Mesenchymal stem cell (in vitro differentiated cells and primary cell): ENCODE data around the gene KLHL18.

Experiments
- DNase-seq: peaks from one replicate; pipeline ENCODE4 v3.0.0-alpha.2; 2013
- H2AFZ ChIP-seq: one replicate; pipeline ENCODE4 v1.6.1; 2013; ENCODE audit warnings: low read depth, mild to moderate bottlenecking, control low read depth, inconsistent platforms, low read length, moderate library complexity
- H2AK5ac ChIP-seq: 2 replicates; pipeline ENCODE4 v1.6.1; 2013; ENCODE audit warnings: low read length, moderate library complexity, mild to moderate bottlenecking, inconsistent platforms; ENCODE audit not compliant: severe bottlenecking
- H2BK120ac ChIP-seq: one replicate; pipeline ENCODE4 v1.6.1; 2013; ENCODE audit warnings: low read depth, mild to moderate bottlenecking, inconsistent platforms, low read length, moderate library complexity
- H2BK12ac ChIP-seq, 2 experiments: one replicate each; pipeline ENCODE4 v1.6.1; 2013; ENCODE audit warnings: inconsistent platforms in 2 of 2, low read length in 2 of 2, mild to moderate bottlenecking in 2 of 2, moderate library complexity in 2 of 2, control low read depth in 1 of 2
- H2BK15ac ChIP-seq: one replicate; pipeline ENCODE4 v1.6.1; 2013; ENCODE audit warnings: mild to moderate bottlenecking, low read depth, inconsistent platforms; ENCODE audit not compliant: poor library complexity, severe bottlenecking
- H2BK5ac ChIP-seq: 2 replicates; pipeline ENCODE4 v1.6.1; 2013; ENCODE audit warnings: low read depth, mild to moderate bottlenecking, low read length, control low read depth, inconsistent platforms; ENCODE audit not compliant: poor library complexity, severe bottlenecking
- H3K14ac ChIP-seq, 2 experiments: one replicate each; pipeline ENCODE4 v1.6.1; 2013; ENCODE audit warnings: inconsistent platforms in 2 of 2, low read length in 2 of 2, control low read depth in 1 of 2, mild to moderate bottlenecking in 1 of 2, moderate library complexity in 1 of 2
- H3K18ac ChIP-seq, 2 experiments: one replicate each; pipeline ENCODE4 v1.6.1; 2013; ENCODE audit warnings: inconsistent platforms in 2 of 2, low read length in 2 of 2, control low read depth in 1 of 2, low read depth in 1 of 2, mild to moderate bottlenecking in 1 of 2
- H3K23ac ChIP-seq, 2 experiments: one replicate each; pipeline ENCODE4 v1.6.1; 2013; ENCODE audit warnings: inconsistent platforms in 2 of 2, low read length in 2 of 2, mild to moderate bottlenecking in 2 of 2, moderate library complexity in 2 of 2, control low read depth in 1 of 2
- H3K27ac ChIP-seq: 2 replicates; pipeline ENCODE4 v1.5.1; 2013; ENCODE audit warnings: mild to moderate bottlenecking, moderate library complexity, low read length, control low read depth, inconsistent platforms; ENCODE audit not compliant: poor library complexity, severe bottlenecking
- H3K27me3 ChIP-seq, 2 experiments: 2 replicates each; pipeline versions ENCODE4 v1.6.1 to v1.7.0; 2013; ENCODE audit warnings: low read length in 2 of 2, mild to moderate bottlenecking in 2 of 2, moderate library complexity in 2 of 2, control low read depth in 1 of 2, inconsistent platforms in 1 of 2; ENCODE audit not compliant: control insufficient read depth in 1 of 2, insufficient read depth in 1 of 2
- H3K36me3 ChIP-seq, 2 experiments: 2 replicates each; pipeline versions ENCODE4 v1.6.1 to v1.7.0; 2013; ENCODE audit warnings: low read length in 2 of 2, control low read depth in 1 of 2, inconsistent platforms in 1 of 2, low read depth in 1 of 2, mild to moderate bottlenecking in 1 of 2; ENCODE audit not compliant: insufficient read depth in 2 of 2, control insufficient read depth in 1 of 2
- H3K4ac ChIP-seq, 2 experiments: one replicate each; pipeline ENCODE4 v1.6.1; 2013; ENCODE audit warnings: inconsistent platforms in 2 of 2, low read length in 2 of 2, mild to moderate bottlenecking in 2 of 2, moderate library complexity in 2 of 2, control low read depth in 1 of 2, low read depth in 1 of 2
- H3K4me1 ChIP-seq: 2 replicates; pipeline ENCODE4 v1.6.1; 2013; ENCODE audit warnings: low read depth, low read length, control low read depth; ENCODE audit not compliant: control insufficient read depth, insufficient read depth
- H3K4me2 ChIP-seq: 2 replicates; pipeline ENCODE4 v1.6.1; 2013; ENCODE audit warnings: low read length, mild to moderate bottlenecking, inconsistent platforms; ENCODE audit not compliant: poor library complexity, severe bottlenecking
- H3K4me3 ChIP-seq, 2 experiments: 2 replicates each; pipeline versions ENCODE4 v1.5.1 to v1.7.0; 2013; ENCODE audit warnings: low read length in 2 of 2, mild to moderate bottlenecking in 2 of 2, control low read depth in 1 of 2, low read depth in 1 of 2; ENCODE audit not compliant: insufficient read depth in 1 of 2
- H3K79me1 ChIP-seq: replicated peaks from 2 replicates; pipeline ENCODE4 v1.6.1; 2013; ENCODE audit warnings: mild to moderate bottlenecking, control low read depth, low read length, inconsistent platforms; ENCODE audit not compliant: poor library complexity, severe bottlenecking
- H3K9ac ChIP-seq: 2 replicates; pipeline ENCODE4 v1.7.0; 2013; ENCODE audit warnings: mild to moderate bottlenecking, low read length, moderate library complexity
- H3K9me3 ChIP-seq: 2 replicates; pipeline ENCODE4 v1.7.0; 2013; ENCODE audit warnings: mild to moderate bottlenecking, low read length; ENCODE audit not compliant: control insufficient read depth
- H4K8ac ChIP-seq: one replicate; pipeline ENCODE4 v1.6.1; 2013; ENCODE audit warnings: inconsistent platforms, mild to moderate bottlenecking, low read length, moderate library complexity
- H4K91ac ChIP-seq: one replicate; pipeline ENCODE4 v1.6.1; 2013; ENCODE audit warnings: mild to moderate bottlenecking, low read length, inconsistent platforms
- WGBS: methylation state at CpG from one replicate; pipeline ENCODE4 v1.1.7; 2013; ENCODE audit warnings: mixed read lengths; 5-methylcytosine and 5-hydroxymethylcytosine counted together

The KLHL18 gene

GRCh38 chr3:47347217-47347801 lies 64.6 kb downstream of the KLHL18 start:
- H3K27me3 ChIP-seq: no peaks in the 10 kb centered on the region
- H2BK15ac ChIP-seq: no peak overlapping the region
- H2AFZ ChIP-seq: no peak overlapping the region
- H3K4me3 ChIP-seq: peak overlapping the region in 1 of 2 experiments; percentile 33
- H3K23ac ChIP-seq: no peak overlapping the region
- no peak overlapping the region for H2BK5ac ChIP-seq
- peak overlapping the region; percentile 5 for H3K9ac ChIP-seq
- H3K18ac ChIP-seq: no peak overlapping the region
- no peak overlapping the region for H2AK5ac ChIP-seq
- no peak overlapping the region for H3K4me2 ChIP-seq
- no peak overlapping the region for H4K91ac ChIP-seq
- no peak overlapping the region for H4K8ac ChIP-seq
- peaks cover 33 to 41% of the 10 kb centered on the region in 2 experiments for H3K36me3 ChIP-seq
- no peak overlapping the region for H3K4ac ChIP-seq
- H3K79me1 ChIP-seq: peaks cover 4% of the 10 kb centered on the region
- no peak overlapping the region for H3K14ac ChIP-seq
- peak overlapping the region in 1 of 2 experiments; percentile 10 for H2BK12ac ChIP-seq
- peaks cover 1% of the 10 kb centered on the region for H3K4me1 ChIP-seq
- H2BK120ac ChIP-seq: no peak overlapping the region
- H3K9me3 ChIP-seq: no peaks in the 10 kb centered on the region
- no peak overlapping the region for H3K27ac ChIP-seq
- 72% methylated on average over 3 of the region's 4 CpGs for WGBS
- peak; percentile 87 for DNase-seq

GRCh38 chr3:47348411-47349154 lies 65.8 kb downstream of the KLHL18 start:
- H4K8ac ChIP-seq: no peak overlapping the region
- H3K27ac ChIP-seq: no peak overlapping the region
- H2BK5ac ChIP-seq: no peak overlapping the region
- 98% methylated on average over 4 of the region's 5 CpGs for WGBS
- H2AK5ac ChIP-seq: no peak overlapping the region
- H2AFZ ChIP-seq: no peak overlapping the region
- H3K9me3 ChIP-seq: no peaks in the 10 kb centered on the region
- H3K23ac ChIP-seq: no peak overlapping the region
- H3K4me1 ChIP-seq: peaks cover 1% of the 10 kb centered on the region
- H3K27me3 ChIP-seq: no peaks in the 10 kb centered on the region
- H3K4me2 ChIP-seq: no peak overlapping the region
- H3K4ac ChIP-seq: no peak overlapping the region
- no peak overlapping the region for H3K14ac ChIP-seq
- H3K36me3 ChIP-seq: peaks cover 24 to 28% of the 10 kb centered on the region in 2 experiments
- no peak overlapping the region for H2BK12ac ChIP-seq
- no peak overlapping the region for H2BK15ac ChIP-seq
- H4K91ac ChIP-seq: no peak overlapping the region
- H3K9ac ChIP-seq: no peak overlapping the region
- no peak overlapping the region for H3K18ac ChIP-seq
- H3K79me1 ChIP-seq: no peaks in the 10 kb centered on the region
- H3K4me3 ChIP-seq: no peak overlapping the region
- no peak for DNase-seq
- no peak overlapping the region for H2BK120ac ChIP-seq

GRCh38 chr3:47355010-47355409 lies 72.3 kb downstream of the KLHL18 start:
- Histone ChIP-seq H3K4me3 (no peak overlapping the region), H2BK120ac (no peak overlapping the region), H3K4me2 (no peak overlapping the region), H2AFZ (no peak overlapping the region), H3K4ac (no peak overlapping the region), H3K27me3 (no peaks in the 10 kb centered on the region), H2BK15ac (no peak overlapping the region), H3K4me1 (no peaks in the 10 kb centered on the region), H3K14ac (no peak overlapping the region), H3K27ac (no peak overlapping the region), H2BK5ac (no peak overlapping the region), H3K18ac (no peak overlapping the region), H3K79me1 (no peaks in the 10 kb centered on the region), H4K91ac (no peak overlapping the region), H3K36me3 (peaks cover 0 to 3% of the 10 kb centered on the region in 2 experiments), H2BK12ac (no peak overlapping the region), H3K9me3 (peaks cover 25% of the 10 kb centered on the region), H3K9ac (no peak overlapping the region), H3K23ac (no peak overlapping the region), H4K8ac (no peak overlapping the region), H2AK5ac (no peak overlapping the region)
- WGBS: 94% methylated on average over 3 of the region's 3 CpGs
- DNase-seq: no peak

- no peak overlapping the region for H3K27ac ChIP-seq
- no peak overlapping the region for H3K18ac ChIP-seq
- H2AK5ac ChIP-seq: no peak overlapping the region
- no peaks in the 10 kb centered on the region for H3K27me3 ChIP-seq
- H2BK120ac ChIP-seq: no peak overlapping the region
- no peak overlapping the region for H3K4me3 ChIP-seq
- H3K4ac ChIP-seq: no peak overlapping the region
- H2BK15ac ChIP-seq: no peak overlapping the region
- no peak overlapping the region for H2AFZ ChIP-seq
- peaks cover 29% of the 10 kb centered on the region for H3K9me3 ChIP-seq
- no peak overlapping the region for H2BK12ac ChIP-seq
- H3K23ac ChIP-seq: no peak overlapping the region
- WGBS: 98% methylated on average over 31 of the region's 31 CpGs
- no peak overlapping the region for H4K8ac ChIP-seq
- H2BK5ac ChIP-seq: no peak overlapping the region
- no peak overlapping the region for H3K9ac ChIP-seq
- H3K4me2 ChIP-seq: no peak overlapping the region
- no peak overlapping the region for H3K14ac ChIP-seq
- no peak for DNase-seq
- H3K79me1 ChIP-seq: no peaks in the 10 kb centered on the region
- H4K91ac ChIP-seq: no peak overlapping the region
- H3K4me1 ChIP-seq: no peaks in the 10 kb centered on the region
- peaks cover 0 to 3% of the 10 kb centered on the region in 2 experiments for H3K36me3 ChIP-seq
Measured at GRCh38 chr3:47356201-47356600, 73.5 kb downstream of the KLHL18 start.
